Left cardiac atrium (tissue), 4 donors: ENCODE measurements around the gene NAB1. TPM values are rescaled to one million over a fixed set of nuclear protein-coding genes. Genes with fewer than 3 reads are reported as not detected.

ENCODE experiments used
- ATAC-seq, 2 donors: fragments of 200-7000 bp; cut with Tn5 transposase; one replicate each; pipeline ENCODE4 v1.9.1; 2020; ENCODE audit warnings: mild to moderate bottlenecking in 2 of 2, moderate library complexity in 2 of 2
- DNase-seq: peaks from one replicate; pipeline ENCODE4 v3.0.0-alpha.2; 2020
- intact Hi-C, 2 donors: fragments of 100-400 bp; cut with DNase I; formaldehyde crosslinking; loops; one replicate each; pipeline versions ENCODE4 v1.14.1 to v1.15.1; 2022 to 2023
- total RNA-seq, 2 donors: library from RNA; stranded (reverse); fragmentation: NEBNext Ultra II Directional; extraction: Animal tissue kit (Norgen Biotek cat#: 25700); gene quantifications; one replicate each; pipeline ENCODE4 v1.2.1, GENCODE V29; 2021
- donor health status: DM: no; HTN: yes; CAD: no.
- donor health status: DM: no; HTN: yes; CAD: no; lungs with severe emphysema.
- donor health status: DM: yes; HTN: yes; CAD: no.
- donor health status: Dilated cardiomyopathy.

NAB1 gene
- total RNA-seq, 2 donors from 2014 or later: 38.5 to 39.7 TPM

DNA sequence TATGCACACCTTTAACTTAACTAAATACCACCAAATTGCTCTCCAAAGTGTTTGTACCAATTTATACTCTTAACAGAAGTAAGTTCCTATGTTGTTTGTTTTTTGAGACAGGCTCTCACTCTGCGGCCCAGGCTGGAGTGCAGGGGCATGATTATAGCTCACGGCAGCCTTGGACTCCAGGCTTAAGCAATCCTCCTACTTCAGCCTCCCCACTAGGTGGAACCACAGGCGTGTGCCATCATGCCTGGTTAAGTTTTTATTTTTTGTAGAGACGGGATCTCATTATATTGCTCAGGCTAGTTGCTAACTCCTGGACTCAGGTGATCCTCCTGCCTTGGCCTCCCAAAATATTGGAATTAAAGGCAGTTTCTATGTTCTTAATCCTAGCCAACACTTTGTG is 13.1 kb upstream of the NAB1 start:
- intact Hi-C loops: no loop called here
- no peak for DNase-seq
- ATAC-seq: no peak

DNA sequence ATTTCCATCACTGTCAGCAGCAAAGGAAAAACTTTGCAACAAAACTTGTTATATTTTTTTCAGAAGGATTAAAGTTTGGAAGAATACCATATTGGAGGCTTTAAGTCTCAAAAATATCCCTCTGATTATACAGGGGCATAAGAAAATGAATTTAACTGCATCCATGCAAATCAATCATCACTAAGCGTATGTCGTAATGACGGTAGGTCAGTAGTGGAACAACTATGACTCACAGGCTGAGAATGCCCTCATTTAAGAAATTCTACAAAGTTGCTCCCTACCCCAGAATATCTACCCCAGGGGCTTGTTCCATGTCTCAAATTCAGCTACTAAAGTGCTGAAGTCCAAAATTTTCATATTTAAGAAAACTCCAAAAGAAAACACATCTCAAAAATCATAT is 12.5 kb upstream of the NAB1 start:
- intact Hi-C loops: no loop called here
- no peak for DNase-seq
- peak; percentile 58 to 79 for ATAC-seq

DNA sequence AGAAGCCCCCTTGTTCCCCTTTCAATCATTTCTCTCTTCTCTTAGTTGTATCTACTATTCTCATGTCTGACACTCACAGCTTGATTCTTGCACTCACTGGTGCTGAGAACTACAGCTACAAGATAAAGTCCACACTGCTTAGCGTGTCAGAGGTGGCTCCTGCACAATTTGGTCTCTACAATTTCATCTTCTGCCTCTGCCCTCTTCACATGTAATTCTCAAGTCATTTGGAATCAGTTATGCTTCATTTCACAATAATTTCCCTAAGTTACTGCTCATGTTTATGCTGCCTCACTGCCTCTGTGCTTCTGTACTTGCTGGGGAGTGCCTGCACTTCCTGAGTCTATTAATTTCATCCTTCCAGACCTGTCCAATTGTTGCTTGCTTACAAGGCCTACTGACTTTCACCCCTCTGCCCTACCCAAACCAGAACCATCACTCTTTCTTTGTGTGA is 11.6 kb upstream of the NAB1 start:
- ATAC-seq: peak; percentile 64 to 74

DNA sequence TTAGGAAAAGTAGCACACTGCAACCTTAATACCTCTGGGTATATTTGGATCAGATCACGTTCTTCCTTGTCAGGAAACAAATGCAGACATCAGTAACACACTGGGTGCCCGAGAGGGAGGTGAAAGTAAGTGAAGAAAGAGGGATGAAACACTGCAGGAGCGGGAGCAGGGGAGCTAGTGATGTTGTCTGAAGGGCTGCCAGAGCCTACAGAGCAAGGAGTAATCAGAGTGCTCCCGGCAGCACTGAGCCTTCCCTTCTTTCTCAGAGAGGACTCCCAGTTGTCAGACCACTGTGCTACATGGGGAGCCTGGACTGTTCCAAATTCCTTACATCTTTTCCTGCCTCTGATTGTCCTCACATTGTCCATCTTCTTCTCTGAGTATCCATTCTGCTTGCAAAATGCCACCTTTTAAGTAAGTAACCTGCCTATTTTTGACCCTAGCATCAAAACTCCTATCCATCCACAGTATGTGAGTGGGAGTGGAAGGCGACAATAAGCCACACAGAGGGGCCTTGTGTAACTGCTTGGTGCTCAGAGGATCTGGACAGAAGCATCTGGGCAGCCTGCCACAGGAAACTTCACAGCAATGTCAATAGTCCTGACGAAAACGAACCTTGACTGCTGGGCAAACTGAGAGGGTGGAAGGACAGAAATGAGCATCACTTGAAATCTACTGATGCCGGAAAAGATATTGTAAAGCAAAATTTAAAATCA is 10.8 kb upstream of the NAB1 start:
- DNase-seq (peak; percentile 82), ATAC-seq (peak; percentile 61 to 73)
- intact Hi-C loops: no loop called here

More for the DNA sequence above, 11.6 kb upstream of the NAB1 start:
- no peak for DNase-seq
- intact Hi-C loops: no loop called here

DNA sequence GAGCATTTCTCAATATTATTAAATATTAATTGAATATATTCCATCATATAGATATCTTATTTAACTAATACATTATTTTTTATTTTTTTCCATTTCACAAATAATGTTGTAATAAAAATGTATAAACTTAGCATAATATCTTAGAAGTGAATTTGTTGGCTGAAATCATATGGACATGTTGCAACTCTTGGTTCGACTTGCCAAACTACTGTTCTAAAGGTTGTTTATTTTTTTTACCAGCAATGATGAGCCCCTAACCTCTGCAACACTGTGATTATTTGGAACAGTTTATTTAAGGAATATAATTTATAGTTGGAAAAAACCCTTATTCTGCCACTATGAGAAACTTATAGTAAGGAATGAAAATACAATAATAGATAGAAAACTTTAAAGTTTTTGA is 8.8 kb upstream of the NAB1 start:
- ATAC-seq: no peak
- DNase-seq: no peak
- intact Hi-C loops: loop anchor here in 1 of 2 donors (10.0 kb wide), 1 partner anchor 105 kb away; the partner anchor contains the start of gene NEMP2

DNA sequence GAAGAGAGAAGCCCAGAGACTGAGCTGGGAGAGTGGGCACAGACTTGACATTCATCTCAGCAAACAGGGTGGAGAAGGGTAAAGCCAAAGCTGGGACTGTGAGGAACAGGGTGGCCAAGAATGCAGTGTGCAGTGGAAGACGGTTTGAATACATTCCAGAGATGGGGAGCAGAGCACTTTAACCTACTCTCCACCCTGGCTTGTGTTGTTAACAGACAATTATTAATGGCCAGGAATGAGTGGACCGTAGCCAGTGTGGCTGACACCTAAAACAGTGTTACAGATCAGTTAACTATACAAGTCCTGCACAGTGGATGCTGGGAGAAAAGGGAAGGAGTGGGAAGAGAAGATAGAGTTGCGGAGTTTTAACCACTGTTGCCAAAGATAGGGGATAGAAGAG is 7.4 kb upstream of the NAB1 start:
- ATAC-seq (peak; percentile 17 to 33), DNase-seq (no peak)
- intact Hi-C loops: loop anchor here in 1 of 2 donors (10.0 kb wide), 1 partner anchor 107 kb away; the partner anchor contains the start of gene NEMP2

DNA sequence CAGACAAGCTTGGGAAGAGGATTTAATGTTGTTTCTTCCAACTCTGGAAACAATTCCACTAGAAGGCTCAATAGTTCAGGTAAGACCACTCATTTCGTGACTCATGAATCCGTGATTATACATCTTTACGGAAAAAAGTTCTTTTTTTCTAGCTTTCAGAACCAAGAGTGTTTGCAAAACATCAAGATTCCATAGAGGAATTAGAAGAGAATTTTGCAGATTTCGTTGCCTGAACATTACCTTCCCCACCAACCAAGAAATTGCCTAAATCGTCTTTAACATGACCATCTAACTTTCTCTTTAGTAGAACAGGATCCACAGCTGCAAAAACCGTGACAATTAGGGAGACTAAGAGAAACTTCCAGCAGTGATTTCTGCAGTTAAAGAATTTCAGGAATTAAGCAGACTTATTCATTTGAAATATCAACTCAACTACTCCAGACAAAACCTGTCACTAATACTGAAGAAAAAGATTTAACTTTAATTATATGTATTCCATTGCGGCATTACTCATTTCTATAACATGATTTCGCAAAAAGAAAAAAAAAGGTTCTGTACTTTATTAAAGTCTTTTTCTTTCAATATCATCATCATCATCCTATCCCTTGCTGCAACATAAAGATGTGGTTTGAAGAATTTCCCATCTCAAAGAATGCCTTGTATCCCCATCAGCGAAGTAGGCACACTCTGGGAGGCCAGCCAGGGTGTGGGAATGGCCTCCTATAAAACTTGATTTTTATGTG is 1.9 kb upstream of the NAB1 start:
- ATAC-seq (no peak), DNase-seq (no peak)
- intact Hi-C loops: loop anchor here in 1 of 2 donors (10.0 kb wide), 1 partner anchor 112 kb away; the partner anchor contains the start of gene NEMP2

DNA sequence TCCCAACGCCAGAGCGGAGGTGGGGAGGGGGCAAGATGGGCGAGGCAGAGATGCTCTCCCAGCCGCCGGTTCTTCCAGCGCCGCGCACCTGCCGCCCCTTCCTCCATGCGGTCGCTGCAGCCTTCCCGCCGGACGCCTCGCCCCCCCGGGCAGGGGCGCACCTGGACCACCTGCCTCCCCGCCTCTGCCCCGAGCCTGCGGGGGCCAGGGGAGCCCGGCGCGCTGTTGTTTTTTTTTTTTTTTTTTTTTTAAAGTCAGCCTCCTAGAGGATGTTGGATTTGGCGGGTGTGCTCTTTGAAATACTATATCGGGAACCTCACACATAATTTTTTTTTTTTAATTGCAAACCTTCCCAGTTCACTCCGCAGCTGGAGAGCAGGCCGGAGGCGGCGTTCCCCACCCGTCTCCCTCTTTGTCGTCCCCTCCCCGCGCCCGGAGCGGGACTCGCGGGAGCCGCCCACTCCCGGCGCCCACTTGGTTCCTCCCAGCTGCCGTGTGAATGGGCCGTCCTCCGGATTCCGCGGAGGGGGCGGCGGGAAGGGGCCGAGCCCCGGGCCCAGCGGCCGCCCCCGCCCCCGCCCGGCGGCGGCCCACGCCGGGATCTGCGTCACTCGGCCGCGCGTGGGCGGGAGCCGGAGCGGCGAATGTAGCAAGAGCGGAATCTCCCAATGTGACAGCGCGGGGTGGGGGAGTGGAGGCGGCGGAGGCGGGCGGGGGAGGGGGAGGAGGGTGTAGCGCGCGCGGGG is 421 bp upstream of the NAB1 start:
- DNase-seq: peak; percentile 95
- intact Hi-C loops: loop anchor here in 1 of 2 donors (10.0 kb wide), 1 partner anchor 114 kb away; the partner anchor contains the start of gene NEMP2
- ATAC-seq: peak; percentile 93 to 94

DNA sequence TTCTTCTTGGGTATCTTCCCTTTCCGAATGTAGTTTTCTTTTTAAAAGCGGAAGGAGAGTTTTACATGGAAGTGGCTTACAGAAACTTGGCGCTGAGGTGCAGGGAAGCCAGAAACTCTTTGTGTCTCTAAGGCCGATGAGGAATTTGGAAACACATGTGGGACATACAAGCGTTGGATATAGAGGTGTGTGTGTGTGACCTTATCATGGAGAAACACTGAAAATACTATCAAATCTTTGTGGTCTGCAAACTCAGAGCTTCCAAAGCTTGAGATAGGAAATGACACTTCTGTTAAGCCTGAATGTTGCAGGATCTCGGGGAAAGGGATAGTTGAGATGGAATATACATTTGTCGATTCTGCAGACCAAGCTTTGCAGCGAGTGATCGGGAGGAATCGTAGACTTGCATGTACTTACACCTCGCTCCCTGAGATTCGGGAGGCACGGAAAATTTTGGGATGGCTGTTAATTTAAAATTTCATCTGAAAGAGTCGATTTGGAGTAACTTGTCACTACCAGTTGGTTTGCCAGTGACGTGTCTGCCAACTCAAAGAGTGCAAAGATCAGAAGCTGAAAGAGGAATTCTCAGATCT is 1.0 kb downstream of the NAB1 start:
- intact Hi-C loops: loop anchor here (5.0 to 10.0 kb wide), 2 partner anchors 113 to 115 kb away; partner anchors contain the start of gene NEMP2 (in 1 of the 2)
- no peak for ATAC-seq

DNA sequence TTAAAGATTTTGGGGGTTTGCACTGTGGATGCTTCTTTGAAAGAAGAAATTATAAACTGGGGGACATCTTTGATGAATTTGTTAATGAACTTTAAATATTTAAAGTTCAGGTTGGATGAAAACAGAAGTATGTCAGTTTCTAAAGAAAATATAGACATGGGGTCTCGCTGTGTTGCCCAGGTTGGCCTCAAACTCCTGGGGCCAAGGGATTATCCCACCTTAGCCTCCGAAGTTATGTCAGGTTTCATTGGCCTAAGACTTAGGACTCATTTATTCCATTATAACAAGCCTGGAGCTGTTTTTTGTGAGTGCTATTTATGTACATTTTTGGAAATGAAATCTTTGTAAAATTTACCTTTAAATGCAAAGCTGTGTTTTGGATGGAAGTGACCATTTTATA is 2.5 kb downstream of the NAB1 start:
- DNase-seq: no peak
- intact Hi-C loops: loop anchor here in 1 of 2 donors (5.0 kb wide), 1 partner anchor 114 kb away; no protein-coding TSS in a partner anchor
- no peak for ATAC-seq

More for the DNA sequence above, 1.0 kb downstream of the NAB1 start:
- no peak for DNase-seq

DNA sequence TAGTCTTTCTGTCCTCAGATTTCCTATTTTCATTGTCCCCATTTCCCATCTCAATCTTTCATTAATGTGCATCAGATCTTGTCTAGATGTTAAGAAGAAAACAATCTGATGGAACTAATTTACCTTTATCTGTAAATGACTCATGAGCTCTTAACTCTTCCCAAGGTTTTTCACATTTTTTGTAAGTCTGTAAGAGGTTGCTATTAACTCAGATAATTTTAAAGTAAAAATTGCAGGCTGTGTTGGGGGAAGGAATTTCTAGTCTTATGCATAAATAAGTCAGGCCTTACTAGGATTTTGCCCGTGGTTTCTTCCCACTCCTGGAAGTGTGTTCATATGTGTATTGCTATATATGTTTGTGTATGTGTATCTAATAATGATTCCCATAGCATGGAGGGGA is 4.3 kb downstream of the NAB1 start:
- DNase-seq: no peak
- intact Hi-C loops: loop anchor here in 1 of 2 donors (5.0 kb wide), 1 partner anchor 116 kb away; no protein-coding TSS in a partner anchor
- no peak for ATAC-seq

DNA sequence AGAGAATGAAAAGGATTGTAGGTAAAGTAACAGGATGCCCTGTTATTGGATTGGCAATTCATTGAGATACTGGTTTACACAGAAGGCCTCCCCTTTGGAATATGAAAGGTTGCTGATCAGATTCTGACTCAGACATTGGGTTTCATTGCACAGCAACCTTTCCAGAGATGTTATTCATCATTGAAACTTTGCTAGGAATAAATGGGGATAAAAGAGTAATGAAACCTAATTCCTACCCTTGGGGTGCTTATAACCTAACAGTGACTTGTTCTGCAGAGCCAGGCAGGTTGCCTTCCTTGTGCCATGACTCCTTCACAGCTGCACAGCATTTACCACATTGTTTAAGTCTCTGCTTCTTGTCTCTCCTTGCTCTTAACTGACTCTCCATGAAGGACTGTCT is 5.0 kb downstream of the NAB1 start:
- intact Hi-C loops: loop anchor here in 1 of 2 donors (5.0 kb wide), 1 partner anchor 117 kb away; no protein-coding TSS in a partner anchor
- ATAC-seq (no peak), DNase-seq (no peak)

DNA sequence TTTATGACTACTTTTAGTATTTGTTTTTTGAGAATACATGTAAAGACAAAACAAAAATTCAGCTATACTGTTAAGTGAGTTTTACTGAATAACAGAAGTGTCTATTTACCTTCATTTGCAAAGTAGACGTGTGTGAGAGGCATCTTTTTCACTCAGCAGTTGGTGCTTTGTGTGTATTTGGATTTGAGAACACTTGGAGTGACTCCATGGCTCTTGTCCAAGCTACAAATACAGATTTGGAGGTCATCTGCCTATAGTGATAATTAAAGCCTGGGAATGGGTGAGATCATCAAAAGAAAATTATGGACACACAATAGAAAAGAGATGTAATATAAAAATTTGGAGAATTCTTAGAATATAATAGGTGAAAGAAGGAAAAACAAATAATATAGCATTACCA is 6.2 kb downstream of the NAB1 start:
- ATAC-seq (peak in 1 of 2 donors; percentile 41), DNase-seq (no peak)

DNA sequence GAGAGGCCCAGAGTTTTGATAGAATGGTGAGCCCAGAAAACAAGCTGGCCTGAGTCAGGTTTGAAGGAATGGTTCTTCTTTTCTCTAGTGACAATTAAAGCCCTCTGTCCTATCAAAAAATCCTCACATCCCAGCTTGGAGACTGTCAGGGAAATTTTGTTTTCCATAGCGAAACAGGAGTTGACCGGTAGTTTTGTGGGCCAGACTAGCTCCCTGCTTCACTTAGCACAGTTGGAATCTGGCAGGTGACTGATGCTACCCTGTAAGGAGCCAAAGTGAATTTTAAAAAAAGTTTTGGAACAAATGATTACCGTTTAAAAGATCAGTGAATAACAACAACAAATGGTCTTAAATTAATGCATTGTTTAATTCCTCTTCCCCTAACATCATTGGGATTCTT is 6.7 kb downstream of the NAB1 start:
- DNase-seq (no peak), ATAC-seq (no peak)
- intact Hi-C loops: no loop called here

More for the DNA sequence above, 6.2 kb downstream of the NAB1 start:
- intact Hi-C loops: no loop called here

DNA sequence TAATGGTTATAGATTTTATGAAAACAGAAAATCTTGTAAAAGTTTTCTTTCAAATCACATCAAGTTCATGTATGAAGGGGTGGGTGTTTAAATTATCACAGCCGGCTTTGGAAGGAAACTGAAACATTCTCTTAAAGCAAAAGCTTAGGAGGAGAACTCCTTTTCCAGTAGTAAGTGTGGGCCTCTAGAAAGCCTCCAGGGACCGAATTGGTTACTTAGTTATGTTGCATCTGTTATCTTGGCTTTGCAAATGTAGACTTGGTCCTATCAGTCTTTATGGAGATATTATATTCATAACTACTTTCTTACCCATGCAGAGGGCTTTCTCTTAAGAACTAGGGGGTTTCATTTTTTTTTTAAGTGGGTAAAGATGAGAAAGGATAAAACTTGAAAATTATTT is 7.4 kb downstream of the NAB1 start:
- intact Hi-C loops: no loop called here
- DNase-seq: no peak

DNA sequence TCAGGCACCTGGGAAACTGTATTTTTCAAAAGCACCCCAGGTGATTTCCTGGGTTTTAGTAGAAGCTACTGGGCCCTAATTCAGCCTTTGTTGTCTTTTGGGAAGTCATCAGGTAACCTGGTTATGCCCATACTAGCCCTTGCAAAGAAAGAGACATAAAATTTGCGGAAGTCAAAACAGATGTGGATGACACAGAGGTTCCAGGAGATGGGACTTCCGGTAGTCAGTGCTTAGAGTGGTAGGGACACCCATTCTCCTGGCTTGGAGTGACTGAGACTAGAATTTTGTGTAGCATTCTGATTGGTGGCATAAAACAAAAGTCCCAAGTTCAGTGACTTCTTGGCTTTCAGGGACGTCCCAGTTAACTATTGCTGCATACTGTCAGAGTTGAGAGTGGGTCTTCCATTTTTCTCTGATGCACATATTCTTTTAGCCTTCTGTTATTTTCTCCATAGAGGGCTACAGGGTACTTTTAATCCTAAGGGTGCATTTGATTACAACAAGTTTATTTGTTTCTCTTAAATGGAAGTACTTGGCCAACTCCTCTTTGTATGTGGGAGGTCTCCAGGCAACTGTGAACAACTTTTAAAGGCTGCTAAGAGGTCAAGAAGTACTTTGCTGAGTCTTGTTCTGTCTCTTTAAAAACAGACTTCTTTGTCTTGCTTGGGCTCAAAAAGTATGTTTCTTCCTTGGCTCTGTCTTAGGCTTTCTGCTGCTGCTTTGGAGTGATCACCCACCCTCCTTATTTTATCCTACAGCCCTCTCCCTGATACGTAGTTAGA is 8.8 kb downstream of the NAB1 start:
- intact Hi-C loops: no loop called here
- peak in 1 of 2 donors; percentile 17 for ATAC-seq
- no peak for DNase-seq

More for the DNA sequence above, 7.4 kb downstream of the NAB1 start:
- ATAC-seq: no peak

DNA sequence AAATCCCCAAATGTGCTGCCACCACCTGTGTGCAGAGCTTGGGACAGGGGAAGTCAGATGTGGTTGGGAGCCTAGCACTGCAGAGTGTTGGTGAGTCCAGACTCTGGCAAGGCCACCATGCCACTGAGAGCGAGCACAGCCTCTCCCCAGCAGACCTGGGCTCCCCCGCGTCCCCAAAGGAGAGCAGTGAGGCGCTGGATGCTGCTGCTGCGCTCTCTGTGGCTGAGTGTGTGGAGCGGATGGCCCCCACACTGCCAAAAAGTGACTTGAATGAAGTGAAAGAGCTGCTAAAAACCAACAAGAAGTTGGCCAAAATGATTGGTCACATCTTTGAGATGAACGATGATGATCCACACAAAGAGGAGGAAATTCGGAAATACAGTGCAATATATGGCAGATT is 10.7 kb downstream of the NAB1 start:
- intact Hi-C loops: no loop called here
- ATAC-seq: peak in 1 of 2 donors; percentile 14
- DNase-seq: no peak

DNA sequence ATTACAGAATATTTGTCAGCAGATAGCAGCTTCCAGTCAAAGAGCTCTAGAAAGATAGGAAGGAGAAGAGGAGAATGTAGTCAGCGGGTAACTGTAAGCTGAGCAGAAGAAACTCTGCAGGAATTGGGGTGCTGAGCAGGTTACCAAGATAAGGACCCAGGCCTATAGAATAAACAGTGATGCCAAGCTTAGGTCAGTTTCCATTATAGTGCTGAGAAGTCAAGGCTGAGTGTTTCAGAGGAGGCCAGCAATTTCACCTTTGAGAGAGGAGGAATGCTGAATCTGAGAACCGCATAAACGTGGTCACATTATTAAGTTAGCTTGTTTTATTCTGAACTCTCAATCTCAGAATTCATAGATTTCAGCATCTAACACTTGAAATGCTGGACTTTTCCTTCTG is 13.9 kb downstream of the NAB1 start:
- intact Hi-C loops: no loop called here
- ATAC-seq (no peak), DNase-seq (no peak)
